ENCODE results near the gene FBF1.

DNA sequence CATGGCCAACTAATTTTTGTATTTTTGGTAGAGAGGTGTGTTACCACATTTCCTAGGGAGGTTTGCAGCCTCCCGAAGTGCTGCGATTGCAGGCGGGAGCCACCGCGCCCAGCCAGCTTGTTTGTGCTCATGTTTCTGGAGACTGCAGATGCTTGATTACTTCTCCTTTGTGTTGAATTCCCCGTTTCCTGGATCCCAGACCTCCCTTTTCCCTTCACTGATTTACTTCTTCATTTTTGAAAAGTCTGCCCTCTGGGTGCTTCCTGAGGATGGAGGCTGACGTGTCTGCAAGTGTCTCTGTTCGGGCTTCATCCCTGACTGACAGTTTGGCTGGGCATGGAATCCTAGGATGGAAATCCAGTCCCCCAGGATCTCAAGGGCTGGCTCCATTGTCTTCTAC, 55.4 kb downstream of the FBF1 start:
- TF ChIP-seq POLR2AphosphoS5 (IDR thresholded peaks at IDR 0.05; ENCODE audit: low read depth, low read length): no peak
- TF ChIP-seq POLR2A (IDR thresholded peaks at IDR 0.05; ENCODE audit: low read depth, low read length): no peak
- TF ChIP-seq TAF1 (IDR thresholded peaks at IDR 0.05; ENCODE audit: borderline replicate concordance, low read depth, low read length): no peak
